Neural progenitor cell (in vitro differentiated cells): ENCODE data around the gene PRDM16. TPM values are rescaled to one million over a fixed set of nuclear protein-coding genes. Genes with fewer than 3 reads are reported as not detected.

Source experiments
- DNase-seq: peaks from one replicate; pipeline ENCODE4 v3.0.0-alpha.2; 2016; ENCODE audit warnings: low spot score
- H2AFZ ChIP-seq: fragments of 200-600 bp; sonication (generic); replicated peaks from 2 replicates; pipeline ENCODE4 v1.6.1; 2016; ENCODE audit warnings: antibody characterized with exemption
- H3F3A ChIP-seq: fragments of 200-600 bp; sonication (generic); 2 replicates; pipeline ENCODE4 v1.6.1; 2016; ENCODE audit warnings: antibody characterized with exemption, low read depth
- H3K27ac ChIP-seq: fragments of 200-600 bp; sonication (generic); 2 replicates; pipeline ENCODE4 v1.5.1; 2016; ENCODE audit warnings: mild to moderate bottlenecking
- H3K27me3 ChIP-seq: fragments of 200-600 bp; sonication (generic); 2 replicates; pipeline ENCODE4 v1.6.1; 2016; ENCODE audit warnings: mild to moderate bottlenecking, moderate library complexity
- H3K36me3 ChIP-seq: fragments of 200-600 bp; sonication (generic); 2 replicates; pipeline ENCODE4 v1.5.1; 2016
- H3K4me1 ChIP-seq: fragments of 200-600 bp; sonication (generic); 2 replicates; pipeline ENCODE4 v1.6.1; 2016; ENCODE audit warnings: mixed run types
- H3K4me2 ChIP-seq: fragments of 200-600 bp; sonication (generic); 2 replicates; pipeline ENCODE4 v1.6.1; 2016
- H3K4me3 ChIP-seq: fragments of 200-600 bp; sonication (generic); 2 replicates; pipeline ENCODE4 v1.5.1; 2016
- H3K79me2 ChIP-seq: fragments of 200-600 bp; sonication (generic); 2 replicates; pipeline ENCODE4 v1.6.1; 2016; ENCODE audit warnings: low read depth
- H3K9ac ChIP-seq: fragments of 200-600 bp; sonication (generic); 2 replicates; pipeline ENCODE4 v1.6.1; 2016
- H3K9me3 ChIP-seq: fragments of 200-600 bp; sonication (generic); 2 replicates; pipeline ENCODE4 v1.5.1; 2016; ENCODE audit warnings: low read depth
- H4K20me1 ChIP-seq: fragments of 200-600 bp; sonication (generic); 2 replicates; pipeline ENCODE4 v1.6.1; 2016; ENCODE audit warnings: low read depth
- H3K27ac Mint-ChIP-seq: 3 replicates; pipeline ENCODE4 v1.8.0; 2021; ENCODE audit warnings: mixed read lengths
- H3K27me3 Mint-ChIP-seq: 2 replicates; pipeline ENCODE4 v1.8.0; 2022; ENCODE audit warnings: low read depth, mild to moderate bottlenecking, inconsistent platforms, moderate library complexity, mixed read lengths; ENCODE audit not compliant: insufficient read depth
- H3K36me3 Mint-ChIP-seq: 3 replicates; pipeline ENCODE4 v1.8.0; 2021; ENCODE audit warnings: mixed read lengths
- H3K4me1 Mint-ChIP-seq: 3 replicates; pipeline ENCODE4 v1.8.0; 2021; ENCODE audit warnings: mixed read lengths
- H3K4me3 Mint-ChIP-seq: 3 replicates; pipeline ENCODE4 v1.8.0; 2021; ENCODE audit warnings: mild to moderate bottlenecking, moderate library complexity, mixed read lengths
- H3K9me3 Mint-ChIP-seq: 3 replicates; pipeline ENCODE4 v1.8.0; 2020; ENCODE audit warnings: mixed read lengths
- CTCF ChIP-seq: fragments of 200-600 bp; sonication (generic); IDR thresholded peaks from 2 replicates; pipeline ENCODE4 v1.5.1; 2017; ENCODE audit warnings: antibody characterized with exemption, mild to moderate bottlenecking
- EZH2 ChIP-seq: fragments of 200-600 bp; sonication (generic); IDR thresholded peaks from 2 replicates; pipeline ENCODE4 v1.6.1; 2017; ENCODE audit warnings: antibody characterized with exemption, mild to moderate bottlenecking, moderate library complexity
- EZH2phosphoT487 ChIP-seq: fragments of 200-600 bp; sonication (generic); IDR thresholded peaks from 2 replicates; pipeline ENCODE4 v1.6.1; 2017; ENCODE audit warnings: antibody characterized with exemption
- total RNA-seq: library from RNA; depleted of rRNA; stranded (reverse); fragments of >200 nt; gene quantifications from 2 replicates; pipeline ENCODE4 v1.2.3, GENCODE V29; 2015; ENCODE audit warnings: low replicate concordance

Gene PRDM16
- total RNA-seq, 1 donor from 2014 or later: 1.9 TPM

- no peak for DNase-seq
- H3K9me3 Mint-ChIP-seq: peaks cover 4% of the 10 kb centered on the region
Measured at GRCh38 chr1:3466366-3467075, 397.5 kb downstream of the PRDM16 start.

GRCh38 chr1:3467096-3468036 lies 398.4 kb downstream of the PRDM16 start:
- Mint-ChIP-seq H3K9me3 (peaks cover 4% of the 10 kb centered on the region), H3K4me3 (no peak overlapping the region), H3K4me1 (peaks cover 26% of the 10 kb centered on the region), H3K27ac (no peak overlapping the region), H3K27me3 (peaks cover 11% of the 10 kb centered on the region), H3K36me3 (no peaks in the 10 kb centered on the region)
- Histone ChIP-seq H3K27ac (no peak overlapping the region), H3K27me3 (no peaks in the 10 kb centered on the region), H3F3A (peaks cover 13% of the 10 kb centered on the region), H3K36me3 (no peaks in the 10 kb centered on the region), H3K4me1 (peaks cover 14% of the 10 kb centered on the region), H4K20me1 (no peaks in the 10 kb centered on the region), H3K9ac (no peak overlapping the region), H3K79me2 (no peaks in the 10 kb centered on the region), H3K4me2 (no peak overlapping the region), H3K4me3 (no peak overlapping the region), H2AFZ (no peak overlapping the region), H3K9me3 (no peaks in the 10 kb centered on the region)
- DNase-seq: no peak
- TF ChIP-seq EZH2 (no peak), CTCF (no peak), EZH2phosphoT487 (no peak)

More at GRCh38 chr1:3466366-3467075, 397.5 kb downstream of the PRDM16 start:
- Histone ChIP-seq H2AFZ (no peak overlapping the region), H3K4me1 (peaks cover 6% of the 10 kb centered on the region), H3K9me3 (no peaks in the 10 kb centered on the region), H3K36me3 (no peaks in the 10 kb centered on the region), H3K27ac (no peak overlapping the region), H3F3A (peaks cover 5% of the 10 kb centered on the region), H3K27me3 (no peaks in the 10 kb centered on the region), H4K20me1 (no peaks in the 10 kb centered on the region), H3K4me3 (no peak overlapping the region), H3K79me2 (no peaks in the 10 kb centered on the region), H3K9ac (no peak overlapping the region), H3K4me2 (no peak overlapping the region)
- no peak overlapping the region for H3K4me3 Mint-ChIP-seq
- no peaks in the 10 kb centered on the region for H3K36me3 Mint-ChIP-seq
- TF ChIP-seq EZH2phosphoT487: no peak
- no peak for TF ChIP-seq CTCF
- no peak for TF ChIP-seq EZH2
- peaks cover 13% of the 10 kb centered on the region for H3K27me3 Mint-ChIP-seq
- H3K4me1 Mint-ChIP-seq: peaks cover 19% of the 10 kb centered on the region
- peak overlapping the region; percentile 74 for H3K27ac Mint-ChIP-seq

GRCh38 chr1:3468236-3469103 lies 399.5 kb downstream of the PRDM16 start:
- Mint-ChIP-seq H3K36me3 (no peaks in the 10 kb centered on the region), H3K27ac (peak overlapping the region; percentile 92), H3K4me3 (no peak overlapping the region), H3K9me3 (peaks cover 4% of the 10 kb centered on the region), H3K27me3 (peaks cover 12% of the 10 kb centered on the region), H3K4me1 (peaks cover 34% of the 10 kb centered on the region)
- Histone ChIP-seq H3K79me2 (no peaks in the 10 kb centered on the region), H3K27ac (no peak overlapping the region), H4K20me1 (no peaks in the 10 kb centered on the region), H3K27me3 (no peaks in the 10 kb centered on the region), H3K9ac (no peak overlapping the region), H3K36me3 (no peaks in the 10 kb centered on the region), H3K9me3 (no peaks in the 10 kb centered on the region), H3K4me3 (no peak overlapping the region), H3K4me2 (no peak overlapping the region), H3F3A (peaks cover 14% of the 10 kb centered on the region), H2AFZ (no peak overlapping the region), H3K4me1 (peaks cover 14% of the 10 kb centered on the region)
- no peak for DNase-seq
- TF ChIP-seq CTCF (no peak), EZH2 (no peak)
